H54 (cell line): Measurements from ENCODE around the gene SOCS1.

Experiments
- DNase-seq: peaks from one replicate; pipeline ENCODE4 v3.0.0; 2011; ENCODE audit warnings: low spot score, mixed read lengths; ENCODE audit not compliant: insufficient read length
- FAIRE-seq: peaks from 3 replicates; lab custom pipeline; 2011; peaks lifted over from hg19 to GRCh38; lab: Jason Lieb, UNC
- POLR2A ChIP-seq: IDR thresholded peaks from 2 replicates; pipeline ENCODE4 v1.6.1; 2011; ENCODE audit warnings: low read depth, mild to moderate bottlenecking, low read length

The SOCS1 gene

DNA sequence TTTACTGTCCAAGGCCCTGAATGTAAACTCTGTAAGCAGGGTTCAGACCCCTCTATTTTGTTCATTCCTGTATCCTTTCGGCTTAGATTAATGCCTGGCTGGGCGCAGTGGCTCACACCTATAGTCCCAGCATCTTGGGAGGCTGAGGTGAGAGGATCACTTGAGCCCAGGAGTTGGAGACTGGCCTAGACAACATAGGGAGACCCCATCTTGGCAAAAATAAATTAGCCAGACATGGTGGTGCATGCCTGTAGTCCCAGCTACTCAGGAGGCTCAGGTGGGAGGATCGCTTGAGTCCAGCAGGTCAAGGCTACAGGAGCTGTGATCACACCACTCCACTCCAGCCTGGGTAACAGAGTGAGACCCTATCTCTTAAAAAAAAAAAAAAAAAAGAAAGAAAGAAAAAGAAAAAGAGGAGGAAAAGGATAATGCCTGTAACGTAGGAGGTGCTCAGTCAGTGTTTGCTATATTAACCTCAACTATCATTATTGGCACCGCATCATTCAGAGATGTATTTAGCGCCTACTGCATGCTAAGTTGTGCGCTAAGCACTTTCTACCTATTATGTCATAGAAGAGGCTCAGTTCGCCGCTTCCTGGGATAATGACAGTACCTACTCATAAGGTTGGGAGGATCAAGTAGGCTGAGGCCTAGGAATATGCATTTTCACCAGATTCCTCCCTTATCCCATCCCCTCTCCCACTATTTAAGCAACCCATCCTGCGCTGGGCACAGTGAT is 5.0 kb downstream of the SOCS1 start:
- TF ChIP-seq POLR2A: no peak
- no peak for FAIRE-seq
- DNase-seq: no peak

DNA sequence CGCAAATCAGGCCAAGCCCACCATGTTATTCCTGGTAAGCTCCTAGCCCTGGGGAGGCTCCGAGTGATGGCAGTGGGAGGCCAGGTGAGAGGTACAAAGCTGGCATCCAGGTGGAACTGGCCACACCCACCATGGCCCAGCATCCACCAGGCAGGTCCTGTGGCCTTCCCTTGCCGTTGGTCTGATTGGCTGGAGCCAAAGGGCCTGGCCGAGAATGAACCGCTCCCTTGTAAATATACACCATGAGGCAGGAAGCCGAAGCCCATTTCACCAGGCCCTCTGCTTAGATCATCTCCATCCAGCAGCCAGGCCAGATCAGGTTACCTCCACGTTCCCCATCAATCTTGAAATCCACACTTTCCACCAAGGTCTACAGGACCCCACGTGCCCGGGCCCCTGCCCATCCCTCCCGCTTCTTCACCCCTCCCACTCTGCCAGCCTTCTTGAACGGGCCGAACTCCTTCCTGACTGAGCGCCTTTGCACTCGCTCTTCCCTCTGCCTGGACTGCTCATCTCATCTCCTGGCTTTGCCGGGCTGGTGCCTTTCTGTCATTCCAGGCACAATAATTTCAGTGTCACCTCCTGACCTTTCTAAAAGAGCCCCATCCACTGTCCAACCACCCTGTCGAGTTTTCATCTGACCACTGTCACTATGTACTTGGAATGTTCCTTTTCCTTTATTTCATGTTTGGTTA is 5.8 kb downstream of the SOCS1 start:
- no peak for FAIRE-seq
- TF ChIP-seq POLR2A: no peak

GRCh38 chr16:11249233-11250061 is 6.6 kb downstream of the SOCS1 start:
- no peak for DNase-seq
- no peak for TF ChIP-seq POLR2A
- no peak for FAIRE-seq

More for the DNA sequence above, 5.8 kb downstream of the SOCS1 start:
- DNase-seq: no peak

- no peak for TF ChIP-seq POLR2A
- DNase-seq (no peak), FAIRE-seq (no peak)
These were observed 7.9 kb downstream of the SOCS1 start for GRCh38 chr16:11248133-11248532.

DNA sequence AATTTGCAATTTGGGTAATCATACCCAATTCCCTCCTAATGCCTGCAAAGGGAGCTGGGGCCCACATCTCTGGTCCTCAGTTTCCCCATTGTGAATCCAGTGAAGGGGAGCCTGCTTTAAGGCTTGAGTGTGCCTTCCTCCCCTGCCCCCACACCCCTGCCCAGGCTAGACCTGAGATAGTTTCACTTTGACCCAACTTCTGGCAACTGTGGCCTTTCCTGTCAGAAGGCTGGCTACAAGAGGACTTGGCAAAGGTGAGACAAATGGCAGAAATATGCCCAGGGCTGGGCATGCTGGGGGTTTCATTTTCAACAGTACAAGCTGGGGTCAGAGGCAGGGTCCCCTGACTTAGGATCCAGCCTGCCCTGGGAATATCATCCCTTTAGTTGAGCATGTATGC is 10.0 kb downstream of the SOCS1 start:
- DNase-seq (no peak), FAIRE-seq (no peak)
- no peak for TF ChIP-seq POLR2A

DNA sequence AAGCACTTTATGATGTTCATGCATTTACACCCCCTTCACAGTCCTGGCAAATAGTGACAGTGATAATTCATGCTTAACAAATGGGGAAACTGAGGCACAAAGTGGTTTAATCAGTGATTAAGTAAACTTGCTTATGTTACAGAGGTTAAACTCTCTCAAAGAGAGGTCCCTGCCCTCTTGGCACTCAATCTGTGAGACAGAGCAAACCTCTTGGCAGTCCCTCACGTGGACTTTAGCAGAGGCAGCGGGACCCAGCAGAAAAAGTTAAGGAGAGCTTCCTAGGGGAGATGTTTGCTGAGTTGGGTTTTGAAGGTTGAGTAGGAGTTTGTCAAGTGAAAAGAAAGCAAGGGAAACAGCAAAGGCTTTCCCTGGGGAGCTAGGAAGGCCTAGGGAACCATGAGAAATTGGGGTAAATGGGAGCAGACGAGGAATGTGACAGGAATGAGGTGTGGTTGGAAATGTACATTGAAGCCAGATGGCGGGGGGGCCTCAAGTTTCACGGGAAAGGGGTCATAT is 10.7 kb downstream of the SOCS1 start:
- no peak for FAIRE-seq
- no peak for DNase-seq
- TF ChIP-seq POLR2A: no peak

- DNase-seq (no peak), FAIRE-seq (no peak)
- no peak for TF ChIP-seq POLR2A
These were observed 13.3 kb downstream of the SOCS1 start for GRCh38 chr16:11242658-11243057.

DNA sequence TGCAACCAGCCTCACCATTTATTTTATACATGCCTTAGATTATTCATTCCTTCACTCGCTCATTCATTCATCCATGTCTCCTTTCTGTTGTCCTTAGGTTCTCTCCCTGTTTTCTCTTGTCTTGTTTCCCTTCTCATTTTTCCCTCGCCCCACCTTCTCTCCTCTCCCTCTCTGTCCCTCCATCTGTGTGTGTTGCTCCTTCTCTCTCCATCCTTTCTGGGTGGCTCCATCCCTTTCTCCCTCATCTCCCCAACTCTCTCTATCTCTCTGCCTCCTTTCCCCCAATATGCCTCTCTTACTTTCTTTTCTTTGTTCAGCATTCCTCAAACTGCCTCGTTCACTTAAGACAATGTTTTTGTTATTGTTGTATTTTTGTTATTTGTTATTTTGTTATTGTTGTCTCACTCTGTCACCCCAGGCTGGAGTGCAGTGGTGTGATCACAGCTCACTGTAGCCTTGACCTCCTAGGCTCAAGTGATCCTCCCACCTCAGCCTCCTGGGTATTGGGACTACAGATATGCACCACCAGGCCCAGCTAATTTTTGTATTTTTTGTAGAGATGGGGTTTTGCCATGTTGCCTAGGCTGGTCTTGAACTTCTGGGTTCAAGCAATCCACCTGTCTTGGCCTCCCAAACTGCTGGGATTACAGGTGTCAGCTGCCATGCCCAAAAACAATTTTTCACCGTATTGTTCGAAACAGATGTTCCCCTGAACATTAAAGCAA is 14.4 kb downstream of the SOCS1 start:
- FAIRE-seq (no peak), DNase-seq (no peak)
- TF ChIP-seq POLR2A: no peak

DNA sequence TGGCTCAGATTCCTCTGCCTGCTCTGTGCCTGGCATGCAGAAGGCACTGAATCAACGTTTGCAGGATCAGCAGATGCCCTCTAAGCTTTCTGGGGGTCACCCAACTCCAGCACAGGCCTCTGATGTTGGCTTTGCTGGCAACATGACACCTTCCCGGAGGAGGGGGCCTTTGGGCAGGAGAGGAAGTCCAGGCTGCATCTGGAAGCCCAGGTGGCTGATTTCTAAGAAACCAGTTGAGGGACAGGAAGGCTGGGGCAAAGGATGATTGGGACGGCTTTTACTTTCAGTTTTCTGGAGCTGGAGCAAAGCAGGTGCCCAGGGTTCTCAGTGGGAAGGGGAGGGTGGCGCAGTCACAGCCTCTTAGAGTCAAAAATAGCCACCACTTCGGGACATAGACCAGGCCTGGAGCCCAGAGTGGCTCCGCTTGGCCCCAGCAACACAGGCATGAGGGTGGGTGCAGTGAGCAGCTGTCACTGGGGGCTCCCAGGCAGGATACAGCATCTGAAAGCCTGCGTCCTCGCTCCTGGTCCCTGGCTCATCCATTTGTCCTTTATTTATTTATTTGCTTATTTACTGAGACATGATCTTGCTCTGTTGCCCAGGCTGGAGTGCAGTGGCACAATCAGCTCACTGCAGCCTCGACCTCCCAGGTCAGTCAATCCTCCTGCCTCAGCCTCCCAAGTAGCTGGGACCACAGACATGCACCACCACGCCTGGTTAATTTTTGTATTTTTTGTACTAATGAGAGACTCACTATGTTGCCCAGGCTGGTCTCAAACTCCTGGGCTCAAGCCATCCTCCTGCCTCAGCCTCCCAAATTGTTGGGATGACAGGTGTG is 15.1 kb downstream of the SOCS1 start:
- DNase-seq: no peak
- no peak for FAIRE-seq
- no peak for TF ChIP-seq POLR2A

GRCh38 chr16:11239644-11240632 is 16.1 kb downstream of the SOCS1 start:
- FAIRE-seq: no peak
- TF ChIP-seq POLR2A: no peak
- no peak for DNase-seq
